Measurements from ENCODE around the gene COL21A1. TPM values are rescaled to one million over a fixed set of nuclear protein-coding genes. Genes with fewer than 3 reads are reported as not detected.
A peak's percentile ranks its signal among the peaks of the same experiment; 100 is the strongest.

COL21A1 gene
- total RNA-seq, 4 donors from 2014 or later = 1.3 to 2.1 (median 1.6) TPM

GRCh38 chr6:56076033-56076432, 171.3 kb downstream of the COL21A1 start:
- no peaks in the 10 kb centered on the region for H3K36me3 ChIP-seq
- no peak for TF ChIP-seq POLR2A (IDR thresholded peaks at IDR 0.05)
- no peak for TF ChIP-seq CTCF (IDR thresholded peaks at IDR 0.05)
- no peak for DNase-seq
- no peaks in the 10 kb centered on the region for H3K9me3 ChIP-seq
- peaks cover 0 to 3% (median 0%) of the 10 kb centered on the region in 3 donors for H3K4me1 ChIP-seq
- no peak overlapping the region for H3K4me3 ChIP-seq
- H3K27ac ChIP-seq = no peak overlapping the region
- no peaks in the 10 kb centered on the region for H3K27me3 ChIP-seq
- intact Hi-C loops (cut with DNase I) = no loop called here

GRCh38 chr6:56073761-56074160, 173.6 kb downstream of the COL21A1 start:
- no peak for DNase-seq
- Histone ChIP-seq H3K27ac (peak overlapping the region in 1 of 4 donors; percentile 27), H3K27me3 (no peaks in the 10 kb centered on the region), H3K4me3 (no peak overlapping the region), H3K9me3 (no peaks in the 10 kb centered on the region), H3K36me3 (no peaks in the 10 kb centered on the region), H3K4me1 (peaks cover 0 to 3% (median 0%) of the 10 kb centered on the region in 3 donors)
- TF ChIP-seq POLR2A (IDR thresholded peaks at IDR 0.05) (no peak), CTCF (IDR thresholded peaks at IDR 0.05) (no peak)
- intact Hi-C loops (cut with DNase I) = no loop called here

GRCh38 chr6:56073315-56073714, 174.1 kb downstream of the COL21A1 start:
- no peak overlapping the region for H3K4me3 ChIP-seq
- TF ChIP-seq CTCF (IDR thresholded peaks at IDR 0.05) = no peak
- TF ChIP-seq POLR2A (IDR thresholded peaks at IDR 0.05) = no peak
- 73 to 83% methylated on average over 1 of the region's 1 CpG for WGBS, 2 donors
- H3K27me3 ChIP-seq = no peaks in the 10 kb centered on the region
- intact Hi-C loops (cut with DNase I) = no loop called here
- H3K27ac ChIP-seq = peak overlapping the region in 1 of 4 donors; percentile 27
- no peaks in the 10 kb centered on the region for H3K9me3 ChIP-seq
- H3K36me3 ChIP-seq = no peaks in the 10 kb centered on the region
- no peak for DNase-seq
- peaks cover 0 to 3% (median 0%) of the 10 kb centered on the region in 3 donors for H3K4me1 ChIP-seq

- peak overlapping the region in 1 of 4 donors; percentile 27 for H3K27ac ChIP-seq
- H3K4me3 ChIP-seq = no peak overlapping the region
Measured at GRCh38 chr6:56072856-56073255, 174.5 kb downstream of the COL21A1 start.

GRCh38 chr6:56065408-56065807, 182.0 kb downstream of the COL21A1 start:
- Histone ChIP-seq H3K9me3 (no peaks in the 10 kb centered on the region), H3K4me3 (no peak overlapping the region), H3K27ac (no peak overlapping the region), H3K4me1 (no peaks in the 10 kb centered on the region), H3K27me3 (no peaks in the 10 kb centered on the region), H3K36me3 (no peaks in the 10 kb centered on the region)
- intact Hi-C loops (cut with DNase I) = no loop called here
- DNase-seq = no peak
- TF ChIP-seq POLR2A (IDR thresholded peaks at IDR 0.05) (no peak), CTCF (IDR thresholded peaks at IDR 0.05) (no peak)

More at GRCh38 chr6:56072856-56073255, 174.5 kb downstream of the COL21A1 start:
- Histone ChIP-seq H3K4me1 (peaks cover 0 to 3% (median 0%) of the 10 kb centered on the region in 3 donors), H3K36me3 (no peaks in the 10 kb centered on the region), H3K27me3 (no peaks in the 10 kb centered on the region), H3K9me3 (no peaks in the 10 kb centered on the region)
- intact Hi-C loops (cut with DNase I) = no loop called here
- no peak for DNase-seq
- TF ChIP-seq POLR2A (IDR thresholded peaks at IDR 0.05) = no peak
- WGBS, 2 donors = 37 to 67% methylated on average over 1 of the region's 1 CpG

GRCh38 chr6:56062836-56063235, 184.5 kb downstream of the COL21A1 start:
- no peak for TF ChIP-seq POLR2A (IDR thresholded peaks at IDR 0.05)
- no peaks in the 10 kb centered on the region for H3K4me1 ChIP-seq
- no peaks in the 10 kb centered on the region for H3K9me3 ChIP-seq
- H3K27ac ChIP-seq = no peak overlapping the region
- H3K4me3 ChIP-seq = no peak overlapping the region
- H3K36me3 ChIP-seq = no peaks in the 10 kb centered on the region
- intact Hi-C loops (cut with DNase I) = no loop called here
- H3K27me3 ChIP-seq = no peaks in the 10 kb centered on the region
- WGBS, 2 donors = 43 to 69% methylated on average over 1 of the region's 1 CpG
- DNase-seq = no peak
